Effector memory CD8-positive, alpha-beta T cell (primary cell): ENCODE data around the gene GRID1.

ENCODE experiments used
- ATAC-seq: fragments of 150-1000 bp; cut with Tn5 transposase; replicated peaks from 2 replicates; pipeline ENCODE4 v1.10.0; 2021; ENCODE audit warnings: mild to moderate bottlenecking, moderate library complexity
- DNase-seq, 3 experiments: peaks; one replicate each; pipeline ENCODE4 v3.0.0; 2021
- H3K27ac Mint-ChIP-seq, 2 donors: one replicate each; pipeline ENCODE4 v1.8.0; 2022; ENCODE audit warnings: mild to moderate bottlenecking in 2 of 2, mixed read lengths in 2 of 2, moderate library complexity in 2 of 2
- H3K27me3 Mint-ChIP-seq, 2 donors: one replicate each; pipeline ENCODE4 v1.8.0; 2022; ENCODE audit warnings: mixed read lengths in 2 of 2
- H3K36me3 Mint-ChIP-seq: one replicate; pipeline ENCODE4 v1.8.0; 2022; ENCODE audit warnings: mild to moderate bottlenecking, moderate library complexity, mixed read lengths; ENCODE audit not compliant: insufficient read depth
- H3K4me1 Mint-ChIP-seq, 2 donors: one replicate each; pipeline ENCODE4 v1.8.0; 2022; ENCODE audit warnings: low read depth in 2 of 2, mixed read lengths in 2 of 2
- H3K4me3 Mint-ChIP-seq, 2 donors: one replicate each; pipeline ENCODE4 v1.8.0; 2022; ENCODE audit warnings: mild to moderate bottlenecking in 2 of 2, mixed read lengths in 2 of 2, moderate library complexity in 2 of 2
- H3K9me3 Mint-ChIP-seq, 2 donors: one replicate each; pipeline ENCODE4 v1.8.0; 2022; ENCODE audit warnings: mixed read lengths in 2 of 2

The GRID1 gene

DNA sequence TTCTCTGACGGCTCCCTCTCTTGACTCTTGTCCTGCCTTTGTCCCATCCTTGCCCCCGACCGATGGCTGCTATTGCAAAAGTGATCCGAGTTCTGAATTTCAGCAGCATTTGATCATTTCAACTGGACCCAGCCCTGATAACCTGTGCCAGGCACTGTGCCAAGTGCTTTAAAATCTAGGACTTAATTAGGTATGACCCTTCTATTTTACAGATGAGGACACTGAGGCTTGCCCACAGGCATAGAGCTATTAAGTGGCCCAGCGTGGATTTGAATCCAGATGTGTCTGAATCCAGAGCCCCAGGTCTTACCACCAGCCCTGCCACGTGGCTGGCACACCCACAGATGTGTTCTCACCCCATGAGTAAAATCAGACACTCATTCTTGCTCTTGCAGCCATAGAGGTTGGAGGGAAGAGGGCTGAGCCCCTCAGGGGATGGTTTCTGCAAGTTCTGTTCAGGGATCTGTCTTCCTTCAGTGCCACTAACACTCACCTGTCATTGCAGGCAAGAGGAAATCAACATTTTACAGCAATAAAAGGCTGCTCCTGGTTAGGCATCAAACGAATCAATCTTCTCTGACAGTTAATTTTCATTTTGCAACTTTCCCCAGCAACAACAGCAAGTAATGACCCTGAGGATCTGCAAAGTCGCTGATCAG, 101.2 kb downstream of the GRID1 start:
- Mint-ChIP-seq H3K36me3 (no peaks in the 10 kb centered on the region), H3K4me3 (no peak overlapping the region), H3K9me3 (no peaks in the 10 kb centered on the region), H3K27ac (no peak overlapping the region), H3K4me1 (peaks cover 0 to 10% of the 10 kb centered on the region in 2 donors), H3K27me3 (peaks cover 42 to 90% of the 10 kb centered on the region in 2 donors)
- DNase-seq (no peak), ATAC-seq (no peak)

DNA sequence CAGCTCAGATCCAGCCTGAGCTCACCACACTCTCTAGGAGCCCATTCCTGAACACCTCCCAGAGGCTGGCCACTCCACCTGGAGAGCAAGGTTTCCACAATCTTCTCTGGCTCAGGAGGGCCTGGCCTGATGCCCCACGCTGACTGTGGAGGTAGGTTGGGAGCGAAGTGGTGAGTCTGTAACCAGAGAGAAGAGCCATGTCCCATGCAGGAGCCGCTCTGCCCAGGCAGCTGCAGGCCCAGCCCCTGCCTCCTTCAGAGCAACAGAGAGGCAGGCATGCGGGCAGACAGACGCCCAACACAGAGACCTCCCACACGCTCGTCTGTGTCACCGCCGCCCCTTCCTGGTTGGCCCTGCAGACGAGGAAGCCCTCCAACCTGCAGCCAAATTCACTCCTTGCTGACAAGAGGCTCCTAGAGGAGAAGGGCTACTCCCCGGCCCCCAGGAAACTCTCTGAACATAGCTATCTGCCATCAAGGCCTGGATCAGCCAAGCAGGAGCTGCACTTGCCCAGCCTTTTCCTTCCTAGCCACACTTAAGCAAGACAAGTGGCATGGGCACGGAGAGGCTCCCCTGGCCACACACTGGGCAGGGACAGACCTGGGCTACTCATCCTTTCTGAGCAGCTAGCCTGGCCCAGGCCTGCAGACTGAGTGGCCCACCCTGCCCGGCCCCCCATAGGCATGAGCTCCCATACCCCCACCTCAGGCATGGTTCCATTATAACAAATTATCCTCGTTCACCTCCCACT, 101.9 kb downstream of the GRID1 start:
- Mint-ChIP-seq H3K4me1 (peaks cover 0 to 10% of the 10 kb centered on the region in 2 donors), H3K27ac (no peak overlapping the region), H3K4me3 (no peak overlapping the region), H3K36me3 (no peaks in the 10 kb centered on the region), H3K9me3 (no peaks in the 10 kb centered on the region), H3K27me3 (peaks cover 41 to 94% of the 10 kb centered on the region in 2 donors)
- ATAC-seq (no peak), DNase-seq (no peak)

DNA sequence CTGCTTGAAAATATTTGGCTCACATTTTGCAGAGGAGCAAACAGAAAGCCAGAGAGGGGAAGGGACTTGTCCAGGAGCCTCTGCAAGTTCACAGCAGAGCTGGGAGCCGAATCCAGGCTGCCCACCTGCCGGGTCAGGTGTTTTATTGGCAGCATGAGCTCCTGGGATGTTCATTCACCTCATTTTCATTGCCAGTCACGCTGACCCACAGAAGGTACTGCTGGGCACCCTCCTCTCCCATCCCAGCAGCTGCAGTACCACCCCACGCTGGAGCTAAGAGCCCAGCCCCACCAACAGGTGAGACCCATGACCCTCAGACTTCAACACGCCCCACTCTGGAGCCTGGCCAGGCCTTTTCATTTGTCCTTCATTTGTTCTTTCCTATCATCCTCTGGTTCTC, 102.7 kb downstream of the GRID1 start:
- no peaks in the 10 kb centered on the region for H3K9me3 Mint-ChIP-seq
- H3K27ac Mint-ChIP-seq, result no peak overlapping the region
- peaks cover 0 to 10% of the 10 kb centered on the region in 2 donors for H3K4me1 Mint-ChIP-seq
- DNase-seq (no peak), ATAC-seq (no peak)
- H3K4me3 Mint-ChIP-seq, result no peak overlapping the region
- H3K27me3 Mint-ChIP-seq, result peaks cover 33 to 86% of the 10 kb centered on the region in 2 donors
- H3K36me3 Mint-ChIP-seq, result no peaks in the 10 kb centered on the region

DNA sequence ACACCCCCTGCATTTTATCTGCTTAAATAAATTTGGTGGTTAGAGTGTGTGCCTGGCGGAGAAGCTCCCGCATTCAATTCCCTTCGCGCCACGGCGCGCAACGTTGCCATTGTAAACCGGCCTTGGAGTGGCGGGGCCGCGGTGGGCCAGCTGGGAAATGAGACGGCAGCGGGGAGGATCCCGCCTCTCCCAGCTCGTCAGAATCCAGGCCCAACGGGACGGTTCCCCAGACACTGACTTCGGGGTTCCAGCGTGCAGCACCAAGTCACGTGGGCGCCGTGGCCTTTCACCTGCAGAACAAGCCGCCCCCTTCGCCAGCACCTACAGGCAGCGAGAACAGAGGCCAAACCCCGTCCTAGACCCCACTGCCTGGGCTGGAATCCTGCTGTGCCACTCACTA, 103.4 kb downstream of the GRID1 start:
- peaks cover 0 to 10% of the 10 kb centered on the region in 2 donors for H3K4me1 Mint-ChIP-seq
- no peaks in the 10 kb centered on the region for H3K9me3 Mint-ChIP-seq
- H3K27me3 Mint-ChIP-seq, result peaks cover 33 to 84% of the 10 kb centered on the region in 2 donors
- H3K4me3 Mint-ChIP-seq, result no peak overlapping the region
- H3K36me3 Mint-ChIP-seq, result no peaks in the 10 kb centered on the region
- no peak overlapping the region for H3K27ac Mint-ChIP-seq
- no peak for DNase-seq
- no peak for ATAC-seq

DNA sequence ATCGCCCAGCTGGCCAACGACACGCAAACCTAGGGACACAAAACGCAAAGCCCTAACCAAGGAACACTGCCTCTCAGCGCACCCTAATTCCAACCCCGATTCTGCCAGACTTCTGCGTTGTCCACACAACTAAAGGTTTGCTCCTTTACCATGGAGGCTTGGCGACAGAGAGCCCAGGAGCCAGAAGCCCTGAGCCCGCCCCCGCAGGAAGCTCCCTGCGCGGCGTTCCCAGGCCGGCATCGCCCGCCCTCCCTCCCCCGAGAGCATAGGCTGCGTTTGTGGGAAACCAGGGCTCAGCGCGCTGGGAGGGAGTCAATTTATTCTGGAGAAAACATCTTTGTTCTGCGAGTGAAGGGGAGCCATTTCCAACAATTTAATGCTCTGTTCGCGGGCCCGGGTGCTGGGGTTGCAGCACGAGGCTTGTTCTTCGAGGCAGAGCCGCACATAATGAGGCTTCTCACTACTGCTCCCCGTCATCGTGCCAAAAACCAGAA, 103.9 kb downstream of the GRID1 start:
- H3K9me3 Mint-ChIP-seq, result no peaks in the 10 kb centered on the region
- peaks cover 0 to 10% of the 10 kb centered on the region in 2 donors for H3K4me1 Mint-ChIP-seq
- H3K27ac Mint-ChIP-seq, result no peak overlapping the region
- peaks cover 30 to 79% of the 10 kb centered on the region in 2 donors for H3K27me3 Mint-ChIP-seq
- H3K36me3 Mint-ChIP-seq, result no peaks in the 10 kb centered on the region
- H3K4me3 Mint-ChIP-seq, result no peak overlapping the region
- ATAC-seq, result no peak
- DNase-seq, result no peak

DNA sequence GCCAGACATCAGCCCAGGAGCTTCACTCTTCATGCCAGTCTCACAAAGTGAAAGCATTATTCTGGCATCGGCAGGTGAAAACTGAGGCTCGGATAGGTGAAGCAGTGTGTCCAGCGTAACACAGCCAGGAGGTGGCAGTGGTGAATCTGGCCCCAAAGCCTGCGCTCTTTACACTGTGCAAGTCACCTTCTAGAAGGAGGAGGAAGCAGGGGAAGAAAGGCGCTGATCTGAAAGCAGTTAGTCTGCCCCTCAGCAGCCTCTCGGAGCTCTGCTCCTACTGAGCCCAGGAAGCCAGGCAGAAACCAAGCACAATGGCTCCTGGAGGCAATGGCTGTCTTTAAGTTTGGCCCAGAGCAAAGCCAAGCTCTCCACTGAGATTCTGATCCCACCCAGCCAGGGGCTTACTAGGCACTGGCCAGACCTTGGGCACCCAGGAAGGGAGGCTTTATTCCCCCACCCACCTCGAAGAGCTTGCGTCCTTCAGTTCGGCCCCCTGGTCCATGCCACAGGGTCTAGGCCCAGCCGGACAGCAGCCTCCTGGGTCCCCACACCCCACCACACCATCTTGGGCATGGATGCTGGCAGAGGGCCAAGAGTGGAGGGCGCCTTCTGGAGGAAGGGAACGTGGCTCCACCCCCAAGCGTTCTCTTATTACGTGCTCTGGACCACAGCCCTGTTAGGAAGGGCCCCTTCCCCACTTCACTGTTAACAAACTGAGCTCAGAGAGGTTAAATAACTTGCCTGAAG, 104.5 kb downstream of the GRID1 start:
- no peak for ATAC-seq
- H3K4me3 Mint-ChIP-seq, result no peak overlapping the region
- H3K27ac Mint-ChIP-seq, result no peak overlapping the region
- peaks cover 0 to 10% of the 10 kb centered on the region in 2 donors for H3K4me1 Mint-ChIP-seq
- peaks cover 27 to 74% of the 10 kb centered on the region in 2 donors for H3K27me3 Mint-ChIP-seq
- H3K36me3 Mint-ChIP-seq, result no peaks in the 10 kb centered on the region
- H3K9me3 Mint-ChIP-seq, result no peaks in the 10 kb centered on the region
- no peak for DNase-seq

DNA sequence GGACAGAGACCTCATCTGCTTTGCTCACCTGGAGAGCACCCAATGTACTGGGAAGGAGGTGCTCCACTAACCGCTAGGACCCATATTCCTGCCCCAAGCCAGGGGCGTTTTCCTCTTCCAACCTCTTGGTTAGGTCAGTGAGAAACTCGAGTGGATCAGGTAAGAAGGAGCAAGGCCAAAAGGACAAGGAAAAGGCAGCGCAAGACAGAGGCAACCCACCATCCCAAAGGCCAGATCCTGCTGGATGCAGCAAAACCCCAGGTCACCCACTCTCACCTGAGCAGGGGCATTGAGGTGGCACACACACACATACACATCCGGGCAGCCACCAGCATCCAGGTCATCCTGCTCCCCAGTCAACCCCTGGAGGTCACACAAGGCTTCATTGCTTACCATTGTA, 105.1 kb downstream of the GRID1 start:
- Mint-ChIP-seq H3K27me3 (peaks cover 21 to 74% of the 10 kb centered on the region in 2 donors), H3K9me3 (no peaks in the 10 kb centered on the region), H3K27ac (no peak overlapping the region), H3K36me3 (no peaks in the 10 kb centered on the region), H3K4me1 (peaks cover 0 to 10% of the 10 kb centered on the region in 2 donors), H3K4me3 (no peak overlapping the region)
- DNase-seq (no peak), ATAC-seq (no peak)

DNA sequence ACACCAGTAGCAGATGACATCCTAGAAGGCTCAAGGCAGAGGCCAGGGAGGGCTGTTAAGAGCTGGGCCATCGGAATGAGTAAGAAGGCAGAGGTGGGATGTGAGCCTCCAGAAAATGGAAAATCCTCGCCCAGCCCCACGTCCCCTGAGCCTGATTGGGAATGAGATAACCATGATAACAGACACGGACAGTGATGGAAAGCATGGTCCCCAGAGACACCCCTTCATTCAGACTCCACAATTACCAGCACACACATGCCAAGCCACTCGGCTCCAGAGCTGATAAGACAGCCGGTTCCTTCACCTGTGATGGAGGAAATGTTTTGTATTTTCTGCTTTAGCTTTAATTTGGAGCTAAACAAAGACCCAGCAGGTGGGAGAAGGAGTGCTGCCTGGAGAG, 106.0 kb downstream of the GRID1 start:
- ATAC-seq (no peak), DNase-seq (no peak)
- Mint-ChIP-seq H3K4me1 (peaks cover 0 to 10% of the 10 kb centered on the region in 2 donors), H3K9me3 (no peaks in the 10 kb centered on the region), H3K27me3 (peaks cover 18 to 74% of the 10 kb centered on the region in 2 donors), H3K4me3 (no peak overlapping the region), H3K27ac (no peak overlapping the region), H3K36me3 (no peaks in the 10 kb centered on the region)

DNA sequence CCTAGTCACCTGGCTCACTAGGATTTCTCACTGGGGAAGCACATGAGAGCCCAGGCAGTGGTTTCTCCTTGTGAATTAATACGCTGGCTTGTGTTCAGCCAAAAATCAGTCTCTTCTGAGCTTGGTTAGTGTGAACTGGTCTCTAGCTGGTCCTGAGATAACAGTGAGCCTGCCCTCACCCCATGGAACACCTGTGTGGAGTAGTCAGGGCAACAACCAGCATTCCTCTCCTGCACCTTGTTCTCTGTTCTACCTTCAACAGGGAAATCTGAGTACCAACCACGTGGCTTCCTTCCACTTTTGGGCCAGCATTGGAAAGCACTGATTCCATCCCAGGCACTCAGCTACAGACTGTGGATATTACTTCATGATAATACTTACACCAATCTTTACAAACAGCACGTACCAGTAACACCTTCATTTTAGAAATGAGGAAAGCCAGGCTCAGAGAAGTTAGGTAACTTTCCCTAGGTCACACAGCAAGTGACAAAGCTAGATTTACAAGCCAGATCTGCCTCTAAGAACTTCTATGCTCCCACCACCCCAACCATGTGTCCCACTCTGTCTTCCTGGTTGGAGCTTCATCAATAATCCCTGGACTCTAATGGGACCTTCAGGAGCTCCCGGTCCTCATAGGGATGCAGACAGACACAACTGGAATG, 106.6 kb downstream of the GRID1 start:
- H3K27me3 Mint-ChIP-seq, result peaks cover 19 to 71% of the 10 kb centered on the region in 2 donors
- H3K27ac Mint-ChIP-seq, result no peak overlapping the region

DNA sequence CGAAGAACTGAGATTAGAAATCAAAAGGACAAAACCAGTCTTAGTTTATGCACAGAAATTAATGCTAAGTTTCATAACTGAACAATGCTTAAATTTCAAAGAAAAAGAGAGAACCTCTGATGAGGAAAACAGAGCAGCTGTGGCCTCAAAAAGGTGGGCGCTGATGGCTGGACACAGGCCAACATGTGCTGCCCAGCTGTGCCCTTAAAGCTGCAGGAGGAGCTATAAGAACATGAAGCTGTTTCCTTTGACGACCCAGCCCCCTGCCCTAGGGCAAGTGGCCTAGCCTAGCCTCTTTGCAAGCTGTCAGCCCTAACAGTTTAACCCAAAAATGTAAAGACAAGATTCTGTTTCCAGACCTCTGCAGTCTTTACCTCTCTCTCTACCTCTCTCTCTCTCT, 107.7 kb downstream of the GRID1 start:
- Mint-ChIP-seq H3K4me1 (peaks cover 0 to 10% of the 10 kb centered on the region in 2 donors), H3K36me3 (no peaks in the 10 kb centered on the region), H3K27ac (no peak overlapping the region), H3K9me3 (no peaks in the 10 kb centered on the region), H3K27me3 (peaks cover 17 to 67% of the 10 kb centered on the region in 2 donors), H3K4me3 (no peak overlapping the region)
- ATAC-seq, result no peak
- DNase-seq, result no peak

More for the DNA sequence above, 106.6 kb downstream of the GRID1 start:
- ATAC-seq (no peak), DNase-seq (no peak)
- H3K36me3 Mint-ChIP-seq, result no peaks in the 10 kb centered on the region
- H3K4me3 Mint-ChIP-seq, result no peak overlapping the region
- H3K9me3 Mint-ChIP-seq, result no peaks in the 10 kb centered on the region
- H3K4me1 Mint-ChIP-seq, result peaks cover 0 to 10% of the 10 kb centered on the region in 2 donors

DNA sequence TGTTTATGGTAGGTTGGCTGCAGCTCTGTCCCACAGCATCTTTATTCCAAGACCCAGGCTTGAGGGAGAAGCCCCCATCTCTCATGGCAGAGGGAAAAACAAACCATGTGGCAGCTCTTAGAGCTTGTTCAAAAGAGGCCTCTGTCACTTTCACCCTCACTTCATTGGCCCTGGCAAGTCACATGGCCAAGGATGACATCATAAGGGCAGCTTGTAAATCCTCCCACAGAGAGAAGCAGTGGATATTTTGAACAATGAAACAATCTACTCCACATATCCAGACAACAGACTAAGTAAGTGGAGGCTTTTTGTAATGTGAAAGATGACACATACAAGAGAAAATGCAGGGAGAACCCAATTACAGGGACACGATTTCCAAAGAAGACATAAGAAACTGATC, 108.1 kb downstream of the GRID1 start:
- no peak for DNase-seq
- Mint-ChIP-seq H3K27me3 (peaks cover 19 to 68% of the 10 kb centered on the region in 2 donors), H3K9me3 (no peaks in the 10 kb centered on the region), H3K4me1 (peaks cover 0 to 10% of the 10 kb centered on the region in 2 donors), H3K36me3 (no peaks in the 10 kb centered on the region), H3K4me3 (no peak overlapping the region), H3K27ac (no peak overlapping the region)
- ATAC-seq, result no peak

DNA sequence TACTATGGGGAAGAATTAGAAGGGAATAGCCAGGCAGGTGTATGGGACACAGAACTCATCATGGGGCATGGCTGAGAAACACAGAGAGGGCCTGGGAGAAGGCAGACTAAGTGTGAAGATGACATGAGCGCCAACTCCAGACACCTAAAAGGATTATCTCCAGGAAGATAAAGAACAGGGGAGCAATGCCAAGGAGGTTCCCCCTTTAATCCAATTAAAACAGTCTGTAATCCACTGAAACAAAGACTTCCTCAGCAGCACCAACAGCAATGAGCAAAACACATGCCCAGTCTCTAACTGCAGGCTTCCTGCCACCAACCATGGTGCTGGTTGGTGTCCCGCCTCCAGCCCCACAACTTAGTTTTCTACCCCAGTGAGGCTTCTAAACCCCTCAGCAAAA, 108.9 kb downstream of the GRID1 start:
- Mint-ChIP-seq H3K27ac (no peak overlapping the region), H3K9me3 (no peaks in the 10 kb centered on the region), H3K4me3 (no peak overlapping the region), H3K36me3 (no peaks in the 10 kb centered on the region), H3K4me1 (peaks cover 0 to 10% of the 10 kb centered on the region in 2 donors), H3K27me3 (peaks cover 21 to 65% of the 10 kb centered on the region in 2 donors)
- DNase-seq (no peak), ATAC-seq (no peak)

DNA sequence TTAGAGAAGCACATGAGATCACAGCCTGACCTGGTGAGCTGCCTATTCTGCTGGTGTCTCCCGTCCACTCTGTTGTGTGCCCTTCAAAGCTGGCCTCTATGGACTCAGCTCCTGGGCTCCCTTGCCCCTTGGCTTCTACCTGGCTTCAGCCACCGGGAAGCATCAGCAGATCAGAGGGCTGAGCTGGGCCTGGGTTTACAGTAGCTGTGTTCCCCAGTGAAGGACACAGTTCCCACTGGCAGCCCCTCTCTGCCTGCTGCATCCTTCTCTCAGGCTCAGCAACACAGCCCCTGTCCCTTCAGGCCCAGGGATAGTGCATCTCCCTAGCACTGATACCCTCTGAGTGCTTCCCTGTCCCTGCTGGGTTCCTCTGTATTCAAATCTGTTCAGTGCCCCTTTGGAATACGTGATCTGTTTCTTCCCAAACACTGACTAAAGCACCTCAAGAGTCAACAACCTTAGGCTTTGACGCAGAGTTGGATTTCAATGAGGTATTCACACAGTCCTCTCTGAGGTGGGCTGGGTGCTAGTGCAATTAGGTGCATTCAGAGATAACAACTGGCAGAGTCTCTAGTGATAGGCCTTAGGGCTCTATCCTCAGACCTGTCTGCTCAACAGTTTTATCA, 109.8 kb downstream of the GRID1 start:
- Mint-ChIP-seq H3K27ac (no peak overlapping the region), H3K27me3 (peaks cover 21 to 57% of the 10 kb centered on the region in 2 donors), H3K4me3 (no peak overlapping the region), H3K9me3 (no peaks in the 10 kb centered on the region), H3K36me3 (no peaks in the 10 kb centered on the region), H3K4me1 (peaks cover 0 to 5% of the 10 kb centered on the region in 2 donors)
- DNase-seq (no peak), ATAC-seq (no peak)
